ENCODE data around the gene CYFIP1. TPM values are rescaled to one million over a fixed set of nuclear protein-coding genes. Genes with fewer than 3 reads are reported as not detected.

Gene CYFIP1
- polyA plus RNA-seq, 4 donors: 89.0 to 106 (median 96.2) TPM

- DNase-seq (ENCODE audit: low read depth in 4 of 4, low spot score in 2 of 4): no peak
Measured at GRCh38 chr15:22831473-22831872, 148.7 kb downstream of the CYFIP1 start.

- DNase-seq (ENCODE audit: low read depth in 4 of 4, low spot score in 2 of 4): no peak
Measured at GRCh38 chr15:22827125-22827524, 153.0 kb downstream of the CYFIP1 start.

GRCh38 chr15:22823495-22824128 is 156.6 kb downstream of the CYFIP1 start:
- DNase-seq (ENCODE audit: low read depth in 4 of 4, low spot score in 2 of 4): no peak

- no peak for DNase-seq (ENCODE audit: low read depth in 4 of 4, low spot score in 2 of 4)
Measured at GRCh38 chr15:22819651-22820050, 160.5 kb downstream of the CYFIP1 start.

Other genes with a start within 250 kb of the CYFIP1 start
- 10 to 100 TPM in 3 of 4 donors, 1 to 10 TPM in 1; 9.6 to 15.7 (median 12.3) TPM for gene NIPA1, start 193.7 kb downstream of the CYFIP1 start, polyA plus RNA-seq (ENCODE audit: insufficient read length in 4 of 4)
- gene NIPA2, start 141.7 kb downstream of the CYFIP1 start, polyA plus RNA-seq (ENCODE audit: insufficient read length in 4 of 4): 10 to 100 TPM; 52.7 to 66.3 (median 59.6) TPM
- gene TUBGCP5, start 59.2 kb upstream of the CYFIP1 start, polyA plus RNA-seq (ENCODE audit: insufficient read length in 4 of 4): 10 to 100 TPM; 20.3 to 35.2 (median 28.5) TPM
- gene GOLGA6L1, start 156.5 kb upstream of the CYFIP1 start, polyA plus RNA-seq (ENCODE audit: insufficient read length in 4 of 4): not detected